HUES6 (cell line): ENCODE data around the gene GPR135.
A peak's percentile ranks its signal among the peaks of the same experiment; 100 is the strongest.

Experiments used
- H3K27ac ChIP-seq: 2 replicates; pipeline ENCODE4 v1.7.0; 2013; ENCODE audit warnings: low read depth, mild to moderate bottlenecking, low read length, inconsistent platforms
- H3K27me3 ChIP-seq: 2 replicates; pipeline ENCODE4 v1.6.1; 2013; ENCODE audit warnings: low read length; ENCODE audit not compliant: control insufficient read depth, insufficient read depth
- H3K36me3 ChIP-seq: 2 replicates; pipeline ENCODE4 v1.6.1; 2013; ENCODE audit warnings: low read length; ENCODE audit not compliant: control insufficient read depth, insufficient read depth
- H3K4me1 ChIP-seq: 2 replicates; pipeline ENCODE4 v1.6.1; 2013; ENCODE audit warnings: low read length; ENCODE audit not compliant: control insufficient read depth, insufficient read depth
- H3K4me3 ChIP-seq: 2 replicates; pipeline ENCODE4 v1.5.1; 2013; ENCODE audit warnings: low read depth, low read length
- H3K9ac ChIP-seq: one replicate; pipeline ENCODE4 v1.6.1; 2013; ENCODE audit warnings: mild to moderate bottlenecking, low read length
- H3K9me3 ChIP-seq: 2 replicates; pipeline ENCODE4 v1.6.1; 2013; ENCODE audit warnings: low read depth, low read length; ENCODE audit not compliant: control insufficient read depth, insufficient read depth

GPR135 gene

GRCh38 chr14:59465316-59466135 lies at the start of gene GPR135:
TSS of gene GPR135 (minus strand) at chr14:59465380. CDS start at chr14:59465226, 154 bp downstream.
- H3K27ac ChIP-seq = no peak within 1 kb of the TSS
- H3K9ac ChIP-seq = peak within 1 kb of the TSS; percentile 61
- no peaks in the 10 kb centered on the region for H3K9me3 ChIP-seq
- H3K4me1 ChIP-seq = peaks cover 5% of the 10 kb centered on the region; the same call in 1 of the 2 replicates
- H3K27me3 ChIP-seq = peaks cover 36% of the 10 kb centered on the region
- peaks cover 11% of the 10 kb centered on the region for H3K36me3 ChIP-seq
- peak within 1 kb of the TSS; percentile 86 for H3K4me3 ChIP-seq

GRCh38 chr14:59511916-59512575 lies 46.9 kb upstream of the GPR135 start:
- peaks cover 2% of the 10 kb centered on the region; the same call in 1 of the 2 replicates for H3K9me3 ChIP-seq
- no peak overlapping the region for H3K4me3 ChIP-seq

GRCh38 chr14:59510966-59511365 lies 45.8 kb upstream of the GPR135 start:
- H3K4me1 ChIP-seq = peaks cover 8% of the 10 kb centered on the region

More at GRCh38 chr14:59511916-59512575, 46.9 kb upstream of the GPR135 start:
- Histone ChIP-seq H3K27ac (no peak overlapping the region), H3K27me3 (no peaks in the 10 kb centered on the region), H3K9ac (no peak overlapping the region), H3K36me3 (no peaks in the 10 kb centered on the region), H3K4me1 (peaks cover 8% of the 10 kb centered on the region)

GRCh38 chr14:59510001-59510400 lies 44.8 kb upstream of the GPR135 start:
- no peak overlapping the region for H3K27ac ChIP-seq
- H3K36me3 ChIP-seq = no peaks in the 10 kb centered on the region
- peaks cover 2% of the 10 kb centered on the region; the same call in 1 of the 2 replicates for H3K9me3 ChIP-seq
- H3K27me3 ChIP-seq = no peaks in the 10 kb centered on the region
- H3K9ac ChIP-seq = no peak overlapping the region
- H3K4me3 ChIP-seq = no peak overlapping the region
- H3K4me1 ChIP-seq = peaks cover 8% of the 10 kb centered on the region

More at GRCh38 chr14:59510966-59511365, 45.8 kb upstream of the GPR135 start:
- Histone ChIP-seq H3K9ac (no peak overlapping the region), H3K4me3 (no peak overlapping the region), H3K27me3 (no peaks in the 10 kb centered on the region), H3K27ac (no peak overlapping the region), H3K9me3 (peaks cover 2% of the 10 kb centered on the region; the same call in 1 of the 2 replicates), H3K36me3 (no peaks in the 10 kb centered on the region)

GRCh38 chr14:59509101-59509500 lies 43.9 kb upstream of the GPR135 start:
- Histone ChIP-seq H3K27ac (no peak overlapping the region), H3K4me3 (no peak overlapping the region), H3K36me3 (peaks cover 2% of the 10 kb centered on the region), H3K9ac (no peak overlapping the region), H3K9me3 (peaks cover 2% of the 10 kb centered on the region; the same call in 1 of the 2 replicates), H3K4me1 (peaks cover 8% of the 10 kb centered on the region), H3K27me3 (no peaks in the 10 kb centered on the region)

- Histone ChIP-seq H3K9ac (no peak overlapping the region), H3K36me3 (peaks cover 6% of the 10 kb centered on the region), H3K27ac (no peak overlapping the region)
Measured at GRCh38 chr14:59507752-59508103, 42.5 kb upstream of the GPR135 start.

GRCh38 chr14:59507063-59507751 lies 42.0 kb upstream of the GPR135 start:
- H3K4me1 ChIP-seq = peaks cover 8% of the 10 kb centered on the region
- H3K4me3 ChIP-seq = no peak overlapping the region
- H3K36me3 ChIP-seq = peaks cover 7% of the 10 kb centered on the region
- H3K9ac ChIP-seq = no peak overlapping the region
- H3K9me3 ChIP-seq = no peaks in the 10 kb centered on the region
- no peaks in the 10 kb centered on the region for H3K27me3 ChIP-seq
- H3K27ac ChIP-seq = no peak overlapping the region

More at GRCh38 chr14:59507752-59508103, 42.5 kb upstream of the GPR135 start:
- peaks cover 8% of the 10 kb centered on the region for H3K4me1 ChIP-seq
- H3K4me3 ChIP-seq = no peak overlapping the region
- no peaks in the 10 kb centered on the region for H3K27me3 ChIP-seq
- H3K9me3 ChIP-seq = no peaks in the 10 kb centered on the region

GRCh38 chr14:59503256-59503655 lies 38.1 kb upstream of the GPR135 start:
- Histone ChIP-seq H3K4me1 (peaks cover 6% of the 10 kb centered on the region), H3K9ac (no peak overlapping the region), H3K27me3 (no peaks in the 10 kb centered on the region), H3K4me3 (no peak overlapping the region), H3K9me3 (no peaks in the 10 kb centered on the region), H3K36me3 (peaks cover 35% of the 10 kb centered on the region), H3K27ac (no peak overlapping the region)

GRCh38 chr14:59500732-59501131 lies 35.6 kb upstream of the GPR135 start:
- H3K27me3 ChIP-seq = no peaks in the 10 kb centered on the region
- no peaks in the 10 kb centered on the region for H3K4me1 ChIP-seq
- no peak overlapping the region for H3K9ac ChIP-seq
- peaks cover 55% of the 10 kb centered on the region for H3K36me3 ChIP-seq
- no peak overlapping the region for H3K4me3 ChIP-seq
- H3K27ac ChIP-seq = no peak overlapping the region
- no peaks in the 10 kb centered on the region for H3K9me3 ChIP-seq

GRCh38 chr14:59492384-59492783 lies 27.2 kb upstream of the GPR135 start:
- Histone ChIP-seq H3K9me3 (no peaks in the 10 kb centered on the region), H3K27me3 (no peaks in the 10 kb centered on the region), H3K9ac (no peak overlapping the region), H3K27ac (no peak overlapping the region), H3K36me3 (peaks cover 88% of the 10 kb centered on the region), H3K4me1 (no peaks in the 10 kb centered on the region), H3K4me3 (no peak overlapping the region)
